LNCaP clone FGC (cell line): Measurements from ENCODE around the gene CHKA.

Experiments used
- DNase-seq: peaks from one replicate; pipeline ENCODE4 v3.0.0-alpha.2; 2011; ENCODE audit warnings: low read depth
- H3K4me3 ChIP-seq: 2 replicates; pipeline ENCODE4 v1.5.1; 2011; ENCODE audit warnings: mild to moderate bottlenecking, low read depth, low read length, control low read depth
- CTCF ChIP-seq: IDR thresholded peaks from 2 replicates; pipeline ENCODE4 v1.5.1; 2012; ENCODE audit warnings: mild to moderate bottlenecking; ENCODE audit not compliant: control insufficient read depth, insufficient read depth; ENCODE audit errors: extremely low read depth

The CHKA gene

GRCh38 chr11:68137833-68138232 is 16.6 kb upstream of the CHKA start:
- H3K4me3 ChIP-seq = no peak overlapping the region
- DNase-seq = peak; percentile 13
- TF ChIP-seq CTCF = no peak

- TF ChIP-seq CTCF = no peak
- no peak for DNase-seq
- no peak overlapping the region for H3K4me3 ChIP-seq
These were observed 15.7 kb upstream of the CHKA start for GRCh38 chr11:68136866-68137265.

GRCh38 chr11:68135161-68135560 is 14.0 kb upstream of the CHKA start:
- TF ChIP-seq CTCF = no peak
- no peak for DNase-seq
- H3K4me3 ChIP-seq = no peak overlapping the region

GRCh38 chr11:68133761-68134160 is 12.6 kb upstream of the CHKA start:
- no peak for TF ChIP-seq CTCF
- H3K4me3 ChIP-seq = no peak overlapping the region
- DNase-seq = no peak

- TF ChIP-seq CTCF = no peak
- no peak for DNase-seq
- no peak overlapping the region for H3K4me3 ChIP-seq
These were observed 8.9 kb upstream of the CHKA start for GRCh38 chr11:68130121-68130520.

- DNase-seq = no peak
- no peak overlapping the region for H3K4me3 ChIP-seq
These were observed 7.6 kb upstream of the CHKA start for GRCh38 chr11:68128682-68129327.

More at GRCh38 chr11:68128682-68129327, 7.6 kb upstream of the CHKA start:
- no peak for TF ChIP-seq CTCF
